Measurements from ENCODE around the gene GTF2IRD1. TPM values are rescaled to one million over a fixed set of nuclear protein-coding genes. Genes with fewer than 3 reads are reported as not detected.

GTF2IRD1 gene
- total RNA-seq (2021) = 34.3 and 39.9 TPM in 2 replicates
- long read RNA-seq, transcript GTF2IRD1-202 (27 exons, 3,077 nt) = major isoform, 19 of 57 reads
- long read RNA-seq, transcript GTF2IRD1-201 (27 exons, 3,430 nt) = minor isoform, 11 of 57 reads
- long read RNA-seq, partial matches to known transcripts = 13 of 57 reads
- long read RNA-seq, other reads (novel, unspliced or antisense) = 14 of 57 reads

- peaks cover 2% of the 10 kb centered on the region for H3K79me1 ChIP-seq (ENCODE audit: insufficient read depth, low read depth, low read length, poor library complexity, severe bottlenecking)
- H3K79me2 ChIP-seq (ENCODE audit: insufficient read depth, low read length) = peaks cover 10% of the 10 kb centered on the region
- Mint-ChIP-seq H3K27me3 (ENCODE audit: low read depth) (no peaks in the 10 kb centered on the region; the same call in 1 of the 2 replicates), H3K4me3 (peak within 1 kb of the TSS; percentile 64 to 77), H3K36me3 (ENCODE audit: insufficient read depth in 1 of 3, low read depth in 3 of 3) (peaks cover 4 to 10% (median 9%) of the 10 kb centered on the region in 3 experiments; a peak in 5 of 7 replicates), H3K4me1 (peaks cover 15 to 19% of the 10 kb centered on the region in 2 experiments), H3K27ac (peak within 1 kb of the TSS in 2 of 3 experiments; percentile 16 to 53; a peak in 2 of 7 replicates), H3K9me3 (peaks cover 0 to 6% of the 10 kb centered on the region in 2 experiments; a peak in 3 of 5 replicates)
- H3K9ac ChIP-seq (ENCODE audit: extremely low read depth, insufficient read length, low read length) = no peak within 1 kb of the TSS
- no peaks in the 10 kb centered on the region; the same call in 1 of the 2 replicates for H3K4me1 ChIP-seq (ENCODE audit: insufficient read depth, low read length)
- H2AFZ ChIP-seq (ENCODE audit: low read length) = no peak within 1 kb of the TSS
- H3K27me3 ChIP-seq (ENCODE audit: insufficient read depth, low read length) = no peaks in the 10 kb centered on the region
- H3K4me2 ChIP-seq (ENCODE audit: insufficient read depth, insufficient read length, low read length) = peak within 1 kb of the TSS; percentile 44
- no peak within 1 kb of the TSS for H4K8ac ChIP-seq (replicated peaks; ENCODE audit: insufficient read length, low read depth, low read length)
- no CpG with 5 or more reads among the region's 62 CpGs for WGBS (ENCODE audit: extremely low coverage, insufficient read length, low lambda C conversion rate)
- H2BK15ac ChIP-seq (ENCODE audit: low read depth, low read length) = no peak within 1 kb of the TSS
- H2BK120ac ChIP-seq (ENCODE audit: low read depth, low read length, poor library complexity, severe bottlenecking) = no peak within 1 kb of the TSS
- H3K18ac ChIP-seq (ENCODE audit: insufficient read length, low read depth, low read length) = peak within 1 kb of the TSS; percentile 66
- H4K91ac ChIP-seq (ENCODE audit: insufficient read length, low read depth, low read length) = no peak within 1 kb of the TSS
- H3K9me3 ChIP-seq (ENCODE audit: control insufficient read depth, low read depth, low read length) = no peaks in the 10 kb centered on the region
- DNase-seq = peak; percentile 73
- no peak within 1 kb of the TSS for H2BK12ac ChIP-seq (ENCODE audit: insufficient read length, low read depth, low read length)
- no peak within 1 kb of the TSS for H2BK5ac ChIP-seq (ENCODE audit: insufficient read length, low read length)
- H3K4ac ChIP-seq (ENCODE audit: low read depth, low read length) = no peak within 1 kb of the TSS; the same call in 1 of the 2 replicates
- no peak within 1 kb of the TSS for H3K27ac ChIP-seq (ENCODE audit: insufficient read length, low read depth, low read length)
- no peak for TF ChIP-seq CTCF (conservative IDR thresholded peaks at IDR 0.05)
- H4K5ac ChIP-seq (ENCODE audit: insufficient read length, low read depth, low read length) = no peak within 1 kb of the TSS
- no peak within 1 kb of the TSS for H2BK20ac ChIP-seq (ENCODE audit: low read depth, low read length, poor library complexity, severe bottlenecking)
- no peak within 1 kb of the TSS for H3K23ac ChIP-seq (ENCODE audit: insufficient read length, low read depth, low read length)
- H3K56ac ChIP-seq (ENCODE audit: insufficient read length, low read depth, low read length) = no peak within 1 kb of the TSS
- H3K23me2 ChIP-seq (ENCODE audit: insufficient read length, low read depth, low read length, poor library complexity, severe bottlenecking) = no peaks in the 10 kb centered on the region
- H2AK5ac ChIP-seq (ENCODE audit: insufficient read length, low read length) = no peak within 1 kb of the TSS
- H3K14ac ChIP-seq (ENCODE audit: insufficient read depth, low read length) = peak within 1 kb of the TSS; percentile 58
- no peak within 1 kb of the TSS for H3T11ph ChIP-seq (ENCODE audit: low read length)
- H4K20me1 ChIP-seq (ENCODE audit: control insufficient read depth, insufficient read depth, insufficient read length) = no peaks in the 10 kb centered on the region
Measured at GRCh38 chr7:74453322-74454011, at the start of gene GTF2IRD1. Gene GTF2IRD1 (plus strand): TSS chr7:74453906. CDS start chr7:74508081, 54,175 bp downstream.

Data from H9 (cell line).